Measurements from ENCODE around the gene KCNE2.
A peak's percentile ranks its signal among the peaks of the same experiment; 100 is the strongest.
"Not testable (repeated sequence)": the region's sequence is repeated elsewhere in the genome, so short reads cannot be mapped to it uniquely, and the experiment has no call there.

The KCNE2 gene

GRCh38 chr21:34354836-34355235 lies 9.0 kb upstream of the KCNE2 start:
- no peak for DNase-seq

GRCh38 chr21:34355570-34355969 lies 8.2 kb upstream of the KCNE2 start:
- DNase-seq: no peak

DNA sequence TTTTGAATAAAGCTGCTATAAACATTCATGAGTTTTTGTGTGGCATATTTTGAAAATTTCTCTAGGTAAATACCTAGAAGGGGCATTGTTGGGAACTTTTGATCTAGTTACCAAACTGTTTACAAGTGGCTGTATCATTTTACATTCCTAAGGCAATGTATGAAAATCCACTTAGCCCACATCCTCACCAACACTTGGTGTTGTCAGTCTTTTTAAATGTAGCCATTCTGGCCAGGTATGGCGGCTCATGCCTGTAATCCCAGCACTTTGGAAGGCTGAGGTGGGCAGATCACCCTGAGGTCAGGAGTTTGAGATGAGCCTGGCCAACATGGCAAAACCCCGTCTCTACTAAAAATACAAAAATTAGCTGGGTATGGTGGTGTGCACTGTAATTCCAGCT lies 5.9 kb upstream of the KCNE2 start:
- no peak for DNase-seq

GRCh38 chr21:34358866-34359265 lies 4.9 kb upstream of the KCNE2 start:
- no peak for DNase-seq

DNA sequence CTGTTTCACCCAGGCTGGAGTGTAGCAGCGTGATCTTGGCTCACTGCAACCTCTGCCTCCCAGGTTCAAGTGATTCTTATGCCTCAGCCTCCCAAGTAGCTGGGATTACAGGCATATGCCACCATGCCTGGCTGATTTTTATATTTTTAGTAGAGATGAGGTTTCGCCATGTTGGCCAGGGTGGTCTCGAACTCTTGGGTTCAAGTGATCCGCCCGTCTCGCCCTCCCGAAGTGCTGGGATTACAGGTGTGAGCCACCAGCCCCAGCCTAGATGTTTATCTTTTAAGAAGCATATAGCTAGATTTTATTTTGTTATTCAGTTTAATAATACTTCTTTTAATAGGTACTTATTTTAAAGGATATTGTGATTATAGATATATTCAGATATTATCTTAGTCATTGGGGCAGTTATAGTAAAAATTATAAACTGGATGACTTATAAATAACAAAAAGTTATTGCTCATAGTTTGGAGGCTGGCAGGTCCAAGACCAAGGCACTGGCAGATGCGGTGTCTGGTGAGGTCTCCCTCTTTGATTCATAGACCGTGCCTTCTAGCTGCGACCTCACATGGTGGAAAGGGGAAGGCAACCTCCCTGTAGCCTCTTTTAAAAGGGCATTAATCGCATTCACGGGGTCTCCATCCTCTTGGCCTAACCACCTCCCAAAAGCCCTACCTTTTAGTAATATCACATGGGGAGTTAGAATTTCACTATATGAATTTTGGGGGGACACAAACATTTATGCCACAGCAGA lies 3.1 kb upstream of the KCNE2 start:
- no peak for DNase-seq

- DNase-seq: no peak
These were observed 1.7 kb upstream of the KCNE2 start for GRCh38 chr21:34362136-34362444.

DNA sequence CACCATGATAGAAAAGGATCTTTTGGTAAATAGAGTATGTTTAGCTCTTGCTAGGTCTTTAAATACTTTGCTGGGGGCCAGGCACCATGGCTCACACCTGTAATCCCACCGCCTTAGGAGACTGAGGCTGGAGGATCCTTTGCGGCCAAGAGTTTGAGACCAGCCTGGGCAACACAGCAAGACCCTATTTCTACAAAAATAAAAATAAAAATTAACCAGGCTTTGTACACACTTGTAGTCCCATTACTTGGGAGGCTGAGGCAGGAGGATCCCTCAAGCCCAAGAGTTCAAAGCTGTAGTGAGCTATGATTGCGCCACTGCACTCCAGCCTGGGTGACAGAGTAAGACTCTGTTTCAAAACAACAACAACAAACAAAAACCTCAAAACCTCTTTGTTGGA lies 1.1 kb upstream of the KCNE2 start:
- DNase-seq: no peak

DNA sequence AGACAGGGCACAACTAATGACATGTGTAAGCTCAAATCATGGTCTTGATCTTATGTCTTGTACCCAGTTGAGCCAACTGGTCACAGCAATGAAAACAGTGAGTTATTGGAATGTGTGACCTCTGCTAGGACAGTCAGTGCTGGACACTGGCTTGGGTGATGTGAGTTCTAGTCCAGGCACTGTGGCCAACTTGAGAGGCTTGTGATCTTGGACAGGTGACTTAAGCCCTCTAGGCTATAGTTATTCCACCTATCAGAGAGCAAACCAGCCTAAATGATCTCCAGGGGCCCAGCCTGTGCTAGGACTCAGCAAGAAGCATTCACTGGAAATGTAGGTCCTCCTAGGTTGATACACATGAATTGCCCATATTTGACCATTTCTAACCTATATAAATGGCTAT lies 1.1 kb downstream of the KCNE2 start:
- no peak for DNase-seq

DNA sequence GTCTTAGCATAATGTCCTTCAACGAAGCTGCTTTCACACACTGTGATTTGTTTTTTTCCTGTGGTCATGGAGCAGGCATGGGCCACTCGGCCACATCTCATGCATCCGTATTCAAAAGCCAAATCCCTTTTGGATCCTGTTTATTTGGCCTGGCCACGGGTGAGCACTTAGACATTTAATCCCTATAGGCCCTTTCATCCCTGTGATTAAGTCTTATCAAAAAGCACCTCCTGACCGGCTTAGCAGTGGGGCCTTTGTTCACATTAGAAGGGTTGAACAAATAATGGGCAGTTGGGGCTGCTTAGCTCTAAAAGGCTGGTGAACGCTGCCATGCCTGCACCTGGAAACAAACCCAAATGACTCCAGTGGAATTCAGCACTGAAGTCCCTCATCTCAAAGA lies 2.0 kb downstream of the KCNE2 start:
- no peak for DNase-seq

- DNase-seq: peak; percentile 16 to 32
These were observed 3.6 kb downstream of the KCNE2 start for GRCh38 chr21:34367320-34367935.

DNA sequence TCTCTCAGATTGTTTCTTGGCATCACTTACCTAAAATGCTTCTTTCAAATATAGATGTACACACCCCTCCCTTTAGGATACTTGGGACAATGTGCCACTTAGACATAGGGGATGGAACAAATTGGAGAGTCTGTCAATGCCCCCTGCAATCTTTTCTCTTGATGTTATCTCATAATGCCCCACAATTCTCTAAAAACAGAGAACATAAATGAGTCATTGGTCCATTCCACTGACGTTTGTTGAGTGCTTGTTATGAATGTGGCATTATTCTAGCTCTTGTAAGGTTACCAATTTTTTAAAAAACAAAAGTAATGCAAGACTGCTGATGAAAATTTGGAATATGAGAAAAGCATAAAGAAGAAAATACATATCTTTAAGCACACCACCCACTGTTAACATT lies 5.9 kb downstream of the KCNE2 start:
- DNase-seq: no peak

- DNase-seq: no peak
These were observed 8.5 kb downstream of the KCNE2 start for GRCh38 chr21:34372321-34372720.

- not testable (repeated sequence) for DNase-seq
These were observed 10.7 kb downstream of the KCNE2 start for GRCh38 chr21:34374462-34374861.

- DNase-seq: not testable (repeated sequence)
These were observed 11.3 kb downstream of the KCNE2 start, which contains the start of gene SMIM11 for GRCh38 chr21:34374940-34375618. Gene SMIM11 (plus strand): TSS chr21:34375507. CDS start chr21:34379505, 3,998 bp downstream.

DNA sequence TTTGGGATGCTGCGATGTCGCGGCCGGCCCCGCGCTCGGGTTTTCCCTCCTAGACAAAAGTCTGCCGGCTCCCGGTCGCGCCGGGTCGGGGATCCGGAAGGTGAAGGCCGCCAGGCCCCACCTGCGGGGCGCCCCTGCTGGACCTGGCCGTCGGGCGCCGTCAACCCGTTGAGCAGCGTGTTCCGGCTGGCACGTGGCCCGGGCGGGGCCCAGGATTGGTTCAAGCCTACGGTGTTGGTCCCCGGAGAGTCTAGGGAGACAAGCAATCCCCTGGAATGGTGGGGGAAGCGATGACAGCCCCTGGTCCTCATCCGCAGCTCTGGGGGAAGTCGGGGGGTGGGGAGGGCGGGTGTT lies 11.8 kb downstream of the KCNE2 start:
- not testable (repeated sequence) for DNase-seq

GRCh38 chr21:34383138-34383537 lies 19.3 kb downstream of the KCNE2 start:
- not testable (repeated sequence) for DNase-seq

- DNase-seq: not testable (repeated sequence)
These were observed 20.1 kb downstream of the KCNE2 start for GRCh38 chr21:34383724-34384415.

DNA sequence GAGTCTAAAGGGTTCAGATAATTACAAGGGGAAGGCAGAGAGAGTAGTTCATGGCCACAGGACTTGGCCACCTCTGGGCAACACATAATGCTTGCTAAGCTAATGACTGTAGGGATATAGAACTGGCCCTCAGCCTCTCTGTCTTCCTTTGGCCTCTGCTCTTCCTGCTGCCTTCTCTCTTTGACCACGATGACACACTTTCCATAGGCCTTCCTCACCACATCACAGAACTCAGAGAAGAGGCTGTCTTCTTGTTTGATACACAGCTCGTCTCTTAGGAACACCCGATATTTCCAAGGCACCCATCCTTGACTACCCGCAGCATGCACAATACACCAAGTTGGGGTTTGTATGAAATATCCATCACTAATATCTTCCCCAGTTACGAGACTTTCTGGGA lies 36.7 kb downstream of the KCNE2 start:
- DNase-seq: not testable (repeated sequence)

- not testable (repeated sequence) for DNase-seq
These were observed 40.9 kb downstream of the KCNE2 start for GRCh38 chr21:34404742-34405141.

DNA sequence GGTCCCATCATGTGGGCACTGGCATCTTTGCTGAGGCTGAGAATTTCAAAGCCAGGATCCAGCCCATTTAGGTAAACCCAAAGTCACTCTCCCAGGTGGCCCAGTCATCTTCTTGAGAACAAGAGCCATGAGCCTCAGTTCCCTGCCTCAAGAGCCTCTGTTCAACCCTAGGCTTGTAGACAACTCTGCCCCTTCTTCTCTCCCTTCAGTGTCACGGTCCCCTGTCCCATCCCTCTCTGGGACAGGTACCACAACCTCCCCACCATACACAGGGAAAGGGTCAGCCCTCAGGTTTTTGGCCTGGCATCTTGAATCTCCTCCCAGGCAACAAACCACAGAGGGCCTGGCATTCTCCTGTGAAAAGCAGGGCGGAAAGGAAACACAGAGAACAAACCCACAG lies 41.9 kb downstream of the KCNE2 start:
- DNase-seq: not testable (repeated sequence)

- DNase-seq: not testable (repeated sequence)
These were observed 42.3 kb downstream of the KCNE2 start for GRCh38 chr21:34406102-34406501.

DNA sequence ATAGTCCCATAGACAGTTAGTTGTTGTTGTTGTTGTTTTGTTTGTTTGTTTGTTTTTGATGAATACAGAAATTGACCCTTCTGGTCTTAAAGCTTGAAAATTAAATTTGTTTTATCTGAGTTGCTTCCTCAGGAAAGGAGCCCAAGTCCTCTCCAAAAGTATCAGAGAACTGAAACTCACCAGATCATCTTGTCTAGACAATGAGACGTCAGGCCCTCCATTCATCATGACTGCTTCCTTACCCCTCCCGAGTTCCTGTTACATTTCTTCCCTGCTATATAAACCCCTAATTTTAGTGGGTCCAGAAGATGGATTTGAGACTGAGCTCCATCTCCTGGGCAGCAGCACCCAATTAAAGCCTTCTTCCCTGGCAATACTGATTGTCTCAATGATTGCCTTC lies 42.9 kb downstream of the KCNE2 start:
- not testable (repeated sequence) for DNase-seq

GRCh38 chr21:34407294-34407693 lies 43.5 kb downstream of the KCNE2 start:
- not testable (repeated sequence) for DNase-seq
